SK-N-SH treated with all-trans-retinoic acid at 6 μM for 48 hours (cell line): Measurements from ENCODE around the gene TANC1.

Experiments
- ATAC-seq: fragments of 200-7000 bp; cut with Tn5 transposase; 3 replicates; pipeline ENCODE4 v1.9.1; 2020; ENCODE audit warnings: mild to moderate bottlenecking, moderate library complexity
- ARNTL ChIP-seq: fragments of 450-650 bp; formaldehyde crosslinking; IDR thresholded peaks from 2 replicates; pipeline ENCODE4 v1.5.0; 2020; ENCODE audit warnings: low read depth, mild to moderate bottlenecking, moderate library complexity, borderline replicate concordance
- BACH2 ChIP-seq: fragments of 250-450 bp; sonication (Bioruptor Pico); IDR thresholded peaks from 2 replicates; pipeline ENCODE4 v1.9.0; 2021; ENCODE audit warnings: mild to moderate bottlenecking, borderline replicate concordance
- CREB5 ChIP-seq: fragments of 250-450 bp; sonication (Bioruptor Pico); IDR thresholded peaks from 2 replicates; pipeline ENCODE4 v1.5.1; 2020; ENCODE audit warnings: low read depth, mild to moderate bottlenecking, moderate library complexity
- CSDC2 ChIP-seq: fragments of 250-450 bp; sonication (Bioruptor Pico); IDR thresholded peaks from 2 replicates; pipeline ENCODE4 v1.5.0; 2020; ENCODE audit warnings: mild to moderate bottlenecking, moderate library complexity
- CSRNP3 ChIP-seq: fragments of 250-450 bp; sonication (Bioruptor Pico); IDR thresholded peaks from 2 replicates; pipeline ENCODE4 v1.5.1; 2021; ENCODE audit warnings: mild to moderate bottlenecking, moderate library complexity
- ESRRG ChIP-seq: fragments of 250-450 bp; sonication (Bioruptor Pico); IDR thresholded peaks from 2 replicates; pipeline ENCODE4 v1.6.1; 2021; ENCODE audit warnings: mild to moderate bottlenecking
- GLIS3 ChIP-seq: fragments of 250-450 bp; sonication (Bioruptor Pico); IDR thresholded peaks from 2 replicates; pipeline ENCODE4 v1.5.0; 2020; ENCODE audit warnings: mild to moderate bottlenecking, moderate library complexity
- ISL1 ChIP-seq: fragments of 250-450 bp; sonication (Bioruptor Pico); IDR thresholded peaks from 2 replicates; pipeline ENCODE4 v2.1.2; 2022; ENCODE audit warnings: mild to moderate bottlenecking, moderate library complexity
- OSR1 ChIP-seq: fragments of 250-450 bp; sonication (Bioruptor Pico); IDR thresholded peaks from 2 replicates; pipeline ENCODE4 v1.8.0; 2022; ENCODE audit warnings: moderate library complexity, mild to moderate bottlenecking, inconsistent platforms
- PPARA ChIP-seq: fragments of 250-450 bp; sonication (Bioruptor Pico); IDR thresholded peaks from 2 replicates; pipeline ENCODE4 v1.5.0; 2020; ENCODE audit warnings: mild to moderate bottlenecking, borderline replicate concordance
- RARB ChIP-seq: fragments of 250-450 bp; sonication (Bioruptor Pico); IDR thresholded peaks from 2 replicates; pipeline ENCODE4 v1.8.0; 2021; ENCODE audit warnings: mild to moderate bottlenecking, moderate library complexity
- SNAI2 ChIP-seq: fragments of 250-450 bp; sonication (Bioruptor Pico); IDR thresholded peaks from 2 replicates; pipeline ENCODE4 v1.5.0; 2020; ENCODE audit warnings: mild to moderate bottlenecking, moderate library complexity
- TCF4 ChIP-seq: fragments of 250-450 bp; sonication (Bioruptor Pico); IDR thresholded peaks from 2 replicates; pipeline ENCODE4 v1.8.0; 2021; ENCODE audit warnings: mild to moderate bottlenecking, moderate library complexity, borderline replicate concordance
- TOX ChIP-seq: fragments of 250-450 bp; sonication (Bioruptor Pico); IDR thresholded peaks from 2 replicates; pipeline ENCODE4 v1.8.0; 2021; ENCODE audit warnings: mild to moderate bottlenecking, moderate library complexity, borderline replicate concordance
- TSHZ2 ChIP-seq: fragments of 250-450 bp; sonication (Bioruptor Pico); IDR thresholded peaks from 2 replicates; pipeline ENCODE4 v1.5.0; 2020; ENCODE audit warnings: mild to moderate bottlenecking, moderate library complexity
- ZC3H10 ChIP-seq: fragments of 250-450 bp; sonication (Bioruptor Pico); IDR thresholded peaks from 2 replicates; pipeline ENCODE4 v1.5.1; 2021; ENCODE audit warnings: mild to moderate bottlenecking, moderate library complexity
- ZFP3 ChIP-seq: fragments of 250-450 bp; sonication (Bioruptor Pico); IDR thresholded peaks from 2 replicates; pipeline ENCODE4 v1.5.0; 2020; ENCODE audit warnings: mild to moderate bottlenecking, moderate library complexity
- ZFP30 ChIP-seq: fragments of 450-650 bp; formaldehyde crosslinking; IDR thresholded peaks from 2 replicates; pipeline ENCODE4 v1.5.0; 2022; ENCODE audit warnings: mild to moderate bottlenecking, moderate library complexity
- ZNF565 ChIP-seq: fragments of 450-650 bp; formaldehyde crosslinking; conservative IDR thresholded peaks from 2 replicates; pipeline ENCODE4 v1.5.0; 2020; ENCODE audit warnings: low read depth, mild to moderate bottlenecking, moderate library complexity
- ZNF70 ChIP-seq: fragments of 450-650 bp; formaldehyde crosslinking; IDR thresholded peaks from 2 replicates; pipeline ENCODE4 v1.5.0; 2020; ENCODE audit warnings: mild to moderate bottlenecking, moderate library complexity
- ZNF8 ChIP-seq: fragments of 450-650 bp; formaldehyde crosslinking; IDR thresholded peaks from 2 replicates; pipeline ENCODE4 v1.5.0; 2020; ENCODE audit warnings: mild to moderate bottlenecking, moderate library complexity
- TF ChIP-seq, protein P1 (sequence below): fragments of 250-450 bp; sonication (Bioruptor Pico); IDR thresholded peaks from 2 replicates; pipeline ENCODE4 v1.8.0; 2020; ENCODE audit warnings: mild to moderate bottlenecking, moderate library complexity, borderline replicate concordance
- TF ChIP-seq, protein P2 (sequence below): fragments of 250-450 bp; sonication (Bioruptor Pico); IDR thresholded peaks from 2 replicates; pipeline ENCODE4 v1.8.0; 2021; ENCODE audit warnings: low read depth, mild to moderate bottlenecking, moderate library complexity, borderline replicate concordance

Gene TANC1

GRCh38 chr2:159133797-159134196, 165.4 kb downstream of the TANC1 start:
- TF ChIP-seq, protein P1, sequence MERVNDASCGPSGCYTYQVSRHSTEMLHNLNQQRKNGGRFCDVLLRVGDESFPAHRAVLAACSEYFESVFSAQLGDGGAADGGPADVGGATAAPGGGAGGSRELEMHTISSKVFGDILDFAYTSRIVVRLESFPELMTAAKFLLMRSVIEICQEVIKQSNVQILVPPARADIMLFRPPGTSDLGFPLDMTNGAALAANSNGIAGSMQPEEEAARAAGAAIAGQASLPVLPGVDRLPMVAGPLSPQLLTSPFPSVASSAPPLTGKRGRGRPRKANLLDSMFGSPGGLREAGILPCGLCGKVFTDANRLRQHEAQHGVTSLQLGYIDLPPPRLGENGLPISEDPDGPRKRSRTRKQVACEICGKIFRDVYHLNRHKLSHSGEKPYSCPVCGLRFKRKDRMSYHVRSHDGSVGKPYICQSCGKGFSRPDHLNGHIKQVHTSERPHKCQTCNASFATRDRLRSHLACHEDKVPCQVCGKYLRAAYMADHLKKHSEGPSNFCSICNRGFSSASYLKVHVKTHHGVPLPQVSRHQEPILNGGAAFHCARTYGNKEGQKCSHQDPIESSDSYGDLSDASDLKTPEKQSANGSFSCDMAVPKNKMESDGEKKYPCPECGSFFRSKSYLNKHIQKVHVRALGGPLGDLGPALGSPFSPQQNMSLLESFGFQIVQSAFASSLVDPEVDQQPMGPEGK (CRISPR knock-in tag): no peak
- no peak for TF ChIP-seq ISL1 (CRISPR knock-in tag)
- TF ChIP-seq, protein P2, sequence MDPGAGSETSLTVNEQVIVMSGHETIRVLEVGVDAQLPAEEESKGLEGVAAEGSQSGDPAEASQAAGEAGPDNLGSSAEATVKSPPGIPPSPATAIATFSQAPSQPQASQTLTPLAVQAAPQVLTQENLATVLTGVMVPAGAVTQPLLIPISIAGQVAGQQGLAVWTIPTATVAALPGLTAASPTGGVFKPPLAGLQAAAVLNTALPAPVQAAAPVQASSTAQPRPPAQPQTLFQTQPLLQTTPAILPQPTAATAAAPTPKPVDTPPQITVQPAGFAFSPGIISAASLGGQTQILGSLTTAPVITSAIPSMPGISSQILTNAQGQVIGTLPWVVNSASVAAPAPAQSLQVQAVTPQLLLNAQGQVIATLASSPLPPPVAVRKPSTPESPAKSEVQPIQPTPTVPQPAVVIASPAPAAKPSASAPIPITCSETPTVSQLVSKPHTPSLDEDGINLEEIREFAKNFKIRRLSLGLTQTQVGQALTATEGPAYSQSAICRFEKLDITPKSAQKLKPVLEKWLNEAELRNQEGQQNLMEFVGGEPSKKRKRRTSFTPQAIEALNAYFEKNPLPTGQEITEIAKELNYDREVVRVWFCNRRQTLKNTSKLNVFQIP (CRISPR knock-in tag): no peak
- TF ChIP-seq ZFP30 (CRISPR knock-in tag): no peak
- no peak for TF ChIP-seq CREB5 (CRISPR knock-in tag)
- no peak for TF ChIP-seq TCF4 (CRISPR knock-in tag)
- no peak for TF ChIP-seq ZNF8
- no peak for TF ChIP-seq ESRRG (CRISPR knock-in tag)
- TF ChIP-seq BACH2 (CRISPR knock-in tag): no peak
- TF ChIP-seq ZFP3 (CRISPR knock-in tag): no peak
- TF ChIP-seq ARNTL (CRISPR knock-in tag): no peak
- TF ChIP-seq ZNF70 (CRISPR knock-in tag): no peak
- TF ChIP-seq ZNF565: no peak
- no peak for TF ChIP-seq GLIS3 (CRISPR knock-in tag)
- no peak for TF ChIP-seq SNAI2 (CRISPR knock-in tag)
- no peak for TF ChIP-seq RARB (CRISPR knock-in tag)
- no peak for TF ChIP-seq CSDC2 (CRISPR knock-in tag)
- no peak for TF ChIP-seq OSR1 (CRISPR knock-in tag)
- ATAC-seq: no peak

DNA sequence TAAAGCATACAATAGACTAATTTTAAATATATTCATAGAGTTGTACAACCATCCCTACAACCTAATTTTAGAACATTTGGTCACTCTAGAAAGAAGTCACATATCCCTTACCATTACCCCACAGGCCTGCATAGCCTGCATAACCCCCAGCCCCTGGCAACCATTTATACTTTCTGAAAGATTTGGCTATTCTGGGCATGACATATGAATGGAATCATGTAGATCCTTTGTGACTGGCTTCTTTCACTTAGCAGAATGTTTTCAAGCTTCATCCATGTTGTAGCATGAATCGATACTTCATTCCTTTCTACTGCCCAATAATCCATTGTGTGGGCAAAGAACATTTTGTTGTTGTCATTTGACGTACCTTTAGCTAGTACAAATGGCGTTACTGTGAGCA, 166.5 kb downstream of the TANC1 start:
- no peak for TF ChIP-seq SNAI2 (CRISPR knock-in tag)
- TF ChIP-seq ISL1 (CRISPR knock-in tag): no peak
- TF ChIP-seq ZC3H10 (CRISPR knock-in tag): no peak
- TF ChIP-seq CSRNP3: no peak
- TF ChIP-seq ARNTL (CRISPR knock-in tag): no peak
- TF ChIP-seq, protein P1 (CRISPR knock-in tag): no peak
- no peak for TF ChIP-seq CREB5 (CRISPR knock-in tag)
- no peak for TF ChIP-seq RARB (CRISPR knock-in tag)
- TF ChIP-seq GLIS3 (CRISPR knock-in tag): no peak
- no peak for TF ChIP-seq PPARA (CRISPR knock-in tag)
- no peak for TF ChIP-seq ESRRG (CRISPR knock-in tag)
- no peak for TF ChIP-seq CSDC2 (CRISPR knock-in tag)
- TF ChIP-seq TOX: no peak
- TF ChIP-seq OSR1 (CRISPR knock-in tag): no peak
- TF ChIP-seq, protein P2 (CRISPR knock-in tag): no peak
- no peak for TF ChIP-seq ZNF70 (CRISPR knock-in tag)
- no peak for TF ChIP-seq TSHZ2 (CRISPR knock-in tag)
- no peak for TF ChIP-seq ZNF565
- TF ChIP-seq ZFP3 (CRISPR knock-in tag): no peak
- no peak for TF ChIP-seq TCF4 (CRISPR knock-in tag)
- TF ChIP-seq, all 23 proteins: peak for 0
- ATAC-seq: no peak
